ENCODE data around the gene PLAGL2. TPM values are rescaled to one million over a fixed set of nuclear protein-coding genes. Genes with fewer than 3 reads are reported as not detected.

The PLAGL2 gene
- total RNA-seq, 1 donor from 2014 or later, result 34.9 TPM

- Mint-ChIP-seq H3K4me1 (ENCODE audit: low read depth, unreplicated experiment) (no peaks in the 10 kb centered on the region), H3K27me3 (ENCODE audit: unreplicated experiment) (no peaks in the 10 kb centered on the region), H3K27ac (ENCODE audit: unreplicated experiment) (no peak overlapping the region), H3K4me3 (ENCODE audit: unreplicated experiment) (no peak overlapping the region), H3K36me3 (ENCODE audit: unreplicated experiment) (peaks cover 5% of the 10 kb centered on the region), H3K9me3 (ENCODE audit: unreplicated experiment) (no peaks in the 10 kb centered on the region)
- TF ChIP-seq, protein P1, sequence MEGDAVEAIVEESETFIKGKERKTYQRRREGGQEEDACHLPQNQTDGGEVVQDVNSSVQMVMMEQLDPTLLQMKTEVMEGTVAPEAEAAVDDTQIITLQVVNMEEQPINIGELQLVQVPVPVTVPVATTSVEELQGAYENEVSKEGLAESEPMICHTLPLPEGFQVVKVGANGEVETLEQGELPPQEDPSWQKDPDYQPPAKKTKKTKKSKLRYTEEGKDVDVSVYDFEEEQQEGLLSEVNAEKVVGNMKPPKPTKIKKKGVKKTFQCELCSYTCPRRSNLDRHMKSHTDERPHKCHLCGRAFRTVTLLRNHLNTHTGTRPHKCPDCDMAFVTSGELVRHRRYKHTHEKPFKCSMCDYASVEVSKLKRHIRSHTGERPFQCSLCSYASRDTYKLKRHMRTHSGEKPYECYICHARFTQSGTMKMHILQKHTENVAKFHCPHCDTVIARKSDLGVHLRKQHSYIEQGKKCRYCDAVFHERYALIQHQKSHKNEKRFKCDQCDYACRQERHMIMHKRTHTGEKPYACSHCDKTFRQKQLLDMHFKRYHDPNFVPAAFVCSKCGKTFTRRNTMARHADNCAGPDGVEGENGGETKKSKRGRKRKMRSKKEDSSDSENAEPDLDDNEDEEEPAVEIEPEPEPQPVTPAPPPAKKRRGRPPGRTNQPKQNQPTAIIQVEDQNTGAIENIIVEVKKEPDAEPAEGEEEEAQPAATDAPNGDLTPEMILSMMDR (IDR thresholded peaks at IDR 0.05; ENCODE audit: partially characterized antibody, unreplicated experiment), result no peak
- no peak for DNase-seq
Measured at GRCh38 chr20:32215729-32216128, 8.2 kb upstream of the PLAGL2 start.

GRCh38 chr20:32215147-32215546 is 7.6 kb upstream of the PLAGL2 start:
- Mint-ChIP-seq H3K27ac (ENCODE audit: unreplicated experiment) (no peak overlapping the region), H3K4me1 (ENCODE audit: low read depth, unreplicated experiment) (no peaks in the 10 kb centered on the region), H3K36me3 (ENCODE audit: unreplicated experiment) (peaks cover 5% of the 10 kb centered on the region), H3K27me3 (ENCODE audit: unreplicated experiment) (no peaks in the 10 kb centered on the region), H3K9me3 (ENCODE audit: unreplicated experiment) (no peaks in the 10 kb centered on the region), H3K4me3 (ENCODE audit: unreplicated experiment) (no peak overlapping the region)
- TF ChIP-seq, protein P1 (IDR thresholded peaks at IDR 0.05; ENCODE audit: partially characterized antibody, unreplicated experiment), result no peak
- DNase-seq, result no peak

DNA sequence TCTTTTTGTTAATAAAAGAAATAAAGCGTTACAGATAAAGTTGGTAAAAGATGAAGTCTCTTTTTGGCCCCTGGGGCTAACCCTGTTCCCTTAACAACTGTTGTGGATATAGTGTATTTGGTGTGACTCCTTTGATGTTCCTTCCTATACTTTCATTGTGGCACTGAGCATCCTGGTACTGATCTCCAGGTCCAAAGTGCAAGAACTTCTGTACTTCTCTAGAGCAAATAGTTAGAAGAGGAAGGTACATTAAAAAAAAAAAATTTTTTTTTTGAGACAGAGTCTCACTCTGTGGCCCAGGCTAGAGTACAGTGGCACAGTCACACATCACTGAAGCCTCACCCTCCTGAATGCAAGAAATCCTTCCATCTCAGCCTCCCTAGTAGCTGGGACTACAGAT is 6.3 kb upstream of the PLAGL2 start:
- no peak overlapping the region for H3K4me3 Mint-ChIP-seq (ENCODE audit: unreplicated experiment)
- TF ChIP-seq, protein P1 (IDR thresholded peaks at IDR 0.05; ENCODE audit: partially characterized antibody, unreplicated experiment), result no peak

DNA sequence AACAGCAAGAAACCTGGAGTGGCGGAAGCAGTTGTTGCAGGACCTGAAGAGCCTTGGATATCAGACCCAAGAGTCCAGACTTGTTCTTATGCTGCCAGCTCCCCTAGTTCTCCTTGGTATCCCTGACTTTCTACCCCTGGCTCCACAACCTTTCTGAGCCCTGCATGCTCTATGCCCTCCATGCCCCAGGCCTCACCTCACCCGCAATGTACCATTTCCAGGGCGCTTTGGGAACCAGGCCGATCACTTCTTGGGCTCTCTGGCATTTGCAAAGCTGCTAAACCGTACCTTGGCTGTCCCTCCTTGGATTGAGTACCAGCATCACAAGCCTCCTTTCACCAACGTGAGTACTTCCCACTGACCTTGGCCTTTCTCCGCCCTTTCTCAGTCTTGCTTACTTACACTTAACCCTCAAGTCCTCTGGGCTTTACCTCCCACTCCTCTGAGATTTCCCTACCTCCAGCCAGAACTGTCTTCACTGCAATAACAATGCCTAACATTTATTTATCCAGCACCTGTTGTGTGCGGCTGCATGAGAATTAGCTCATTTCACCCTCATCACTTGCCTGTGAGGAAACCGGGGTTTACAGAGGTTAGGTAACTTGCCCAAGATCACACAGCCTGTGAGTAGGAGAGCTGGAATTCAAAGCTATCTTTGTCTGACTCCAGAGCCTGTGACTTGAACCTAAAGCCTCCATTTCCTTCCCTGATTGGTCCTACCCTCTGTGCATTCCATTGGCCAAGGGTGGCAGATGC is 2.5 kb upstream of the PLAGL2 start:
- TF ChIP-seq, protein P1 (IDR thresholded peaks at IDR 0.05; ENCODE audit: partially characterized antibody, unreplicated experiment), result no peak
- peaks cover 6% of the 10 kb centered on the region for H3K27me3 Mint-ChIP-seq (ENCODE audit: unreplicated experiment)
- peaks cover 30% of the 10 kb centered on the region for H3K4me1 Mint-ChIP-seq (ENCODE audit: low read depth, unreplicated experiment)
- H3K4me3 Mint-ChIP-seq (ENCODE audit: unreplicated experiment), result peak overlapping the region; percentile 74
- no peak for DNase-seq
- peak overlapping the region; percentile 9 for H3K27ac Mint-ChIP-seq (ENCODE audit: unreplicated experiment)
- peaks cover 5% of the 10 kb centered on the region for H3K36me3 Mint-ChIP-seq (ENCODE audit: unreplicated experiment)
- peaks cover 16% of the 10 kb centered on the region for H3K9me3 Mint-ChIP-seq (ENCODE audit: unreplicated experiment)

More for the DNA sequence above, 6.3 kb upstream of the PLAGL2 start:
- peaks cover 7% of the 10 kb centered on the region for H3K4me1 Mint-ChIP-seq (ENCODE audit: low read depth, unreplicated experiment)
- peaks cover 1% of the 10 kb centered on the region for H3K27me3 Mint-ChIP-seq (ENCODE audit: unreplicated experiment)
- H3K36me3 Mint-ChIP-seq (ENCODE audit: unreplicated experiment), result peaks cover 5% of the 10 kb centered on the region
- DNase-seq, result no peak
- H3K27ac Mint-ChIP-seq (ENCODE audit: unreplicated experiment), result no peak overlapping the region
- peaks cover 7% of the 10 kb centered on the region for H3K9me3 Mint-ChIP-seq (ENCODE audit: unreplicated experiment)

- Mint-ChIP-seq H3K27me3 (ENCODE audit: unreplicated experiment) (peaks cover 6% of the 10 kb centered on the region), H3K27ac (ENCODE audit: unreplicated experiment) (peak overlapping the region; percentile 64), H3K36me3 (ENCODE audit: unreplicated experiment) (peaks cover 5% of the 10 kb centered on the region), H3K9me3 (ENCODE audit: unreplicated experiment) (peaks cover 16% of the 10 kb centered on the region), H3K4me1 (ENCODE audit: low read depth, unreplicated experiment) (peaks cover 42% of the 10 kb centered on the region), H3K4me3 (ENCODE audit: unreplicated experiment) (peak overlapping the region; percentile 92)
- TF ChIP-seq, protein P1 (IDR thresholded peaks at IDR 0.05; ENCODE audit: partially characterized antibody, unreplicated experiment), result no peak
- no peak for DNase-seq
Measured at GRCh38 chr20:32208499-32209154, 1.1 kb upstream of the PLAGL2 start.
